Liver (tissue), 9 donors: Measurements from ENCODE around the gene ITGA7. TPM values are rescaled to one million over a fixed set of nuclear protein-coding genes. Genes with fewer than 3 reads are reported as not detected.
A peak's percentile ranks its signal among the peaks of the same experiment; 100 is the strongest.

ENCODE experiments used
- DNase-seq: peaks from one replicate; pipeline ENCODE4 v3.0.0-alpha.2; 2017; ENCODE audit warnings: low spot score
- H3K27ac ChIP-seq, 2 donors: one replicate each; pipeline ENCODE4 v1.7.0; 2013; ENCODE audit warnings: inconsistent platforms in 2 of 2, low read length in 2 of 2, control low read depth in 1 of 2, low read depth in 1 of 2, mild to moderate bottlenecking in 1 of 2
- H3K27me3 ChIP-seq, 4 donors: one replicate each; pipeline versions ENCODE4 v1.6.1 to v1.7.0; 2013; ENCODE audit warnings: low read length in 3 of 4, inconsistent platforms in 1 of 4, mild to moderate bottlenecking in 1 of 4, moderate library complexity in 1 of 4; ENCODE audit not compliant: control insufficient read depth in 4 of 4, insufficient read depth in 4 of 4
- H3K36me3 ChIP-seq, 4 donors: one replicate each; pipeline versions ENCODE4 v1.6.1 to v1.7.0; 2013; ENCODE audit warnings: low read length in 3 of 4, mild to moderate bottlenecking in 3 of 4, low read depth in 1 of 4, moderate library complexity in 1 of 4; ENCODE audit not compliant: control insufficient read depth in 4 of 4, insufficient read depth in 3 of 4
- H3K4me1 ChIP-seq, 4 donors: one replicate each; pipeline versions ENCODE4 v1.6.1 to v1.7.0; 2013; ENCODE audit warnings: low read length in 3 of 4, mild to moderate bottlenecking in 3 of 4, moderate library complexity in 1 of 4; ENCODE audit not compliant: control insufficient read depth in 4 of 4, insufficient read depth in 4 of 4
- H3K4me3 ChIP-seq, 3 donors: one replicate each; pipeline versions ENCODE4 v1.6.1 to v1.7.0; 2013; ENCODE audit warnings: low read length in 3 of 3, control low read depth in 1 of 3, low read depth in 1 of 3, mild to moderate bottlenecking in 1 of 3
- H3K9ac ChIP-seq, 2 donors: one replicate each; pipeline ENCODE4 v1.7.0; 2013; ENCODE audit warnings: low read length in 2 of 2, mild to moderate bottlenecking in 2 of 2, moderate library complexity in 2 of 2, control low read depth in 1 of 2, low read depth in 1 of 2
- H3K9me3 ChIP-seq, 4 donors: one replicate each; pipeline versions ENCODE4 v1.6.1 to v1.7.0; 2013; ENCODE audit warnings: low read length in 3 of 4; ENCODE audit not compliant: control insufficient read depth in 4 of 4
- ATF3 ChIP-seq: IDR thresholded peaks from 2 replicates; pipeline ENCODE4 v1.6.1; 2016; ENCODE audit warnings: antibody characterized with exemption
- CTCF ChIP-seq: fragments of 150-350 bp; IDR thresholded peaks from 2 replicates; pipeline ENCODE4 v1.5.1; 2017; ENCODE audit warnings: improper control_type of control experiment, low read depth, low read length; ENCODE audit not compliant: missing input control
- EGR1 ChIP-seq, 2 donors: IDR thresholded peaks; 2 replicates each; pipeline ENCODE4 v1.6.1; 2016 to 2018; ENCODE audit warnings: antibody characterized with exemption in 2 of 2, low read depth in 2 of 2
- FOXA1 ChIP-seq: IDR thresholded peaks from 2 replicates; pipeline ENCODE4 v1.6.1; 2016; ENCODE audit warnings: antibody characterized with exemption
- GABPA ChIP-seq, 2 donors: IDR thresholded peaks in 1 of 2; conservative IDR thresholded peaks in 1 of 2; 2 replicates each; pipeline ENCODE4 v1.6.1; 2016; ENCODE audit warnings: antibody characterized with exemption in 2 of 2, mild to moderate bottlenecking in 1 of 2, moderate library complexity in 1 of 2
- HNF4A ChIP-seq, 2 donors: conservative IDR thresholded peaks; 2 replicates each; pipeline ENCODE4 v1.6.1; 2016; ENCODE audit warnings: antibody characterized with exemption in 2 of 2, mild to moderate bottlenecking in 2 of 2
- HNF4G ChIP-seq: IDR thresholded peaks from 2 replicates; pipeline ENCODE4 v1.6.1; 2016; ENCODE audit warnings: antibody characterized with exemption
- JUND ChIP-seq, 2 donors: IDR thresholded peaks; 2 replicates each; pipeline ENCODE4 v1.6.1; 2016; ENCODE audit warnings: antibody characterized with exemption in 2 of 2
- MAX ChIP-seq: IDR thresholded peaks from 2 replicates; pipeline ENCODE4 v1.6.1; 2016; ENCODE audit warnings: antibody characterized with exemption
- NR2F2 ChIP-seq: IDR thresholded peaks from 2 replicates; pipeline ENCODE4 v1.6.1; 2016; ENCODE audit warnings: antibody characterized with exemption
- RAD21 ChIP-seq, 2 donors: IDR thresholded peaks; 2 replicates each; pipeline ENCODE4 v1.6.1; 2016; ENCODE audit warnings: antibody characterized with exemption in 2 of 2, mild to moderate bottlenecking in 2 of 2
- REST ChIP-seq: IDR thresholded peaks from 2 replicates; pipeline ENCODE4 v1.6.1; 2016; ENCODE audit warnings: antibody characterized with exemption, mild to moderate bottlenecking
- RXRA ChIP-seq, 2 donors: IDR thresholded peaks; 2 replicates each; pipeline ENCODE4 v1.6.1; 2017 to 2018; ENCODE audit warnings: antibody characterized with exemption in 2 of 2, mild to moderate bottlenecking in 1 of 2
- SP1 ChIP-seq: IDR thresholded peaks from 2 replicates; pipeline ENCODE4 v1.6.1; 2018; ENCODE audit warnings: antibody characterized with exemption, mild to moderate bottlenecking
- TAF1 ChIP-seq: conservative IDR thresholded peaks from 2 replicates; pipeline ENCODE4 v1.6.1; 2016; ENCODE audit warnings: antibody characterized with exemption, mild to moderate bottlenecking
- YY1 ChIP-seq: IDR thresholded peaks from 2 replicates; pipeline ENCODE4 v1.6.1; 2016; ENCODE audit warnings: antibody characterized with exemption, mild to moderate bottlenecking
- ZBTB33 ChIP-seq: IDR thresholded peaks from 2 replicates; pipeline ENCODE4 v1.6.1; 2016; ENCODE audit warnings: antibody characterized with exemption
- WGBS: extraction: QIAGEN DNeasy Blood & Tissue Kit; methylation state at CpG from one replicate; pipeline ENCODE4 v1.1.7; 2013; 5-methylcytosine and 5-hydroxymethylcytosine counted together
- polyA plus RNA-seq, 2 donors: library from polyadenylated mRNA; stranded (reverse) in 1 of 2; unstranded in 1 of 2; fragments of 200-250 nt in 1 of 2; fragments of >200 nt in 1 of 2; fragmentation: Nextera tagmentation in 1 of 2; extraction: Ambion mirVana in 1 of 2; gene quantifications; one replicate each; pipeline versions ENCODE4 v1.2.1 to v1.2.3, GENCODE V29; 2013 to 2015
- total RNA-seq, 2 donors: library from RNA; depleted of rRNA; stranded (reverse); fragments of >200 nt; gene quantifications; one replicate each; pipeline ENCODE4 v1.2.3, GENCODE V29; 2014
- donor health status: healthy.
- donor health status: healthy.
- donor health status: healthy.
- donor health status: healthy.
- donor health status: healthy.

ITGA7 gene
- total and polyA plus RNA-seq, 4 donors: 0.98 to 4.9 (median 3.3) TPM

GRCh38 chr12:55718624-55719275 lies 11.0 kb upstream of the ITGA7 start:
- Histone ChIP-seq H3K27me3 (no peaks in the 10 kb centered on the region), H3K36me3 (no peaks in the 10 kb centered on the region), H3K9ac (no peak overlapping the region), H3K27ac (peak overlapping the region in 1 of 2 donors; percentile 11), H3K9me3 (no peaks in the 10 kb centered on the region), H3K4me3 (no peak overlapping the region), H3K4me1 (peaks cover 19 to 68% (median 56%) of the 10 kb centered on the region in 4 donors)
- 93% methylated on average over 4 of the region's 4 CpGs for WGBS
- TF ChIP-seq TAF1 (no peak), GABPA (IDR thresholded peaks at IDR 0.05 in 1 of 2, conservative IDR thresholded peaks at IDR 0.05 in 1 of 2) (no peak), SP1 (no peak), YY1 (no peak), CTCF (no peak), REST (no peak), FOXA1 (no peak), HNF4A (conservative IDR thresholded peaks at IDR 0.05) (no peak), RAD21 (IDR thresholded peaks at IDR 0.05) (no peak), NR2F2 (no peak), ATF3 (no peak), HNF4G (no peak), EGR1 (IDR thresholded peaks at IDR 0.05; ENCODE audit: low read depth in 2 of 2) (no peak), RXRA (IDR thresholded peaks at IDR 0.05) (no peak)
- DNase-seq: no peak

- no peak overlapping the region for H3K9ac ChIP-seq
- no peaks in the 10 kb centered on the region for H3K9me3 ChIP-seq
- peaks cover 20 to 63% (median 51%) of the 10 kb centered on the region in 4 donors for H3K4me1 ChIP-seq
- H3K27me3 ChIP-seq: no peaks in the 10 kb centered on the region
- no peaks in the 10 kb centered on the region for H3K36me3 ChIP-seq
- no peak overlapping the region for H3K27ac ChIP-seq
- H3K4me3 ChIP-seq: no peak overlapping the region
- no peak for DNase-seq
- WGBS: 70% methylated on average over 4 of the region's 4 CpGs
- TF ChIP-seq JUND (IDR thresholded peaks at IDR 0.05) (no peak), EGR1 (IDR thresholded peaks at IDR 0.05; ENCODE audit: low read depth in 2 of 2) (no peak), GABPA (IDR thresholded peaks at IDR 0.05 in 1 of 2, conservative IDR thresholded peaks at IDR 0.05 in 1 of 2) (no peak), HNF4G (no peak), FOXA1 (no peak), CTCF (no peak), RAD21 (IDR thresholded peaks at IDR 0.05) (no peak), MAX (no peak), NR2F2 (no peak), TAF1 (no peak), REST (no peak), ZBTB33 (no peak), SP1 (no peak)
Observed at GRCh38 chr12:55718015-55718414, 10.3 kb upstream of the ITGA7 start.
